ENCODE data around the gene CNDP2.

DNA sequence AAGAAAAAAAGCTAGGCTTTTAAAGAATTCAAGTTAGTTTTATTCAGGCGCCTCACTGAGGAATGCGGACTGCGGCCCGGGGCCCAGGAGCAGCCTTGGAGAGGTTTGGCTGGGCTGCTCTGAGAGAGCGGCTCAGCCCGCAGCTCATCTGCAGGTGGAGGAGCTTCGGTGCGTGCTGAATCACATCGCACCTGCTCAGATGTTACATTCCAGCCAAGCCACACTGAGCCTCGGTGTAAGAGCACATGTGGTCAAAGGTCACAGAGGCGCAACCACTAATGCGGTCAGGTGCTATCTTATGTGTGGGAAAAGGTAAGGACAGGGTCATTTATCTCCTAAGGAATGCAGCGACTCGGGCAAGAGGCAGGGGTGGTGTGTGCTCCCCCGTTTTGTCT is 21.1 kb downstream of the CNDP2 start:
- TF ChIP-seq FOXM1 (IDR thresholded peaks at IDR 0.05; ENCODE audit: borderline replicate concordance): no peak
- TF ChIP-seq SUZ12 (IDR thresholded peaks at IDR 0.05): no peak
- no peak for TF ChIP-seq TARDBP (IDR thresholded peaks at IDR 0.05)
- no peak for TF ChIP-seq FOXA1 (IDR thresholded peaks at IDR 0.05)
- no peak for TF ChIP-seq ARNT (IDR thresholded peaks at IDR 0.05)
- TF ChIP-seq, protein P1, sequence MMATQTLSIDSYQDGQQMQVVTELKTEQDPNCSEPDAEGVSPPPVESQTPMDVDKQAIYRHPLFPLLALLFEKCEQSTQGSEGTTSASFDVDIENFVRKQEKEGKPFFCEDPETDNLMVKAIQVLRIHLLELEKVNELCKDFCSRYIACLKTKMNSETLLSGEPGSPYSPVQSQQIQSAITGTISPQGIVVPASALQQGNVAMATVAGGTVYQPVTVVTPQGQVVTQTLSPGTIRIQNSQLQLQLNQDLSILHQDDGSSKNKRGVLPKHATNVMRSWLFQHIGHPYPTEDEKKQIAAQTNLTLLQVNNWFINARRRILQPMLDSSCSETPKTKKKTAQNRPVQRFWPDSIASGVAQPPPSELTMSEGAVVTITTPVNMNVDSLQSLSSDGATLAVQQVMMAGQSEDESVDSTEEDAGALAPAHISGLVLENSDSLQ (IDR thresholded peaks at IDR 0.05): no peak
- TF ChIP-seq SP1 (IDR thresholded peaks at IDR 0.05): no peak
